VCaP (cell line): ENCODE data around the gene LEUTX.

Experiments used
- H3K27ac ChIP-seq: fragments of 450-650 bp; 2 replicates; pipeline ENCODE4 v1.5.1; 2017
- CTCF ChIP-seq: fragments of 450-650 bp; conservative IDR thresholded peaks from 2 replicates; pipeline ENCODE4 v1.5.1; 2017; ENCODE audit warnings: mild to moderate bottlenecking, moderate library complexity

Gene LEUTX

GRCh38 chr19:39829702-39830275 is 51.1 kb downstream of the LEUTX start:
- no peak for TF ChIP-seq CTCF
- no peak overlapping the region for H3K27ac ChIP-seq

- H3K27ac ChIP-seq = no peak overlapping the region
- no peak for TF ChIP-seq CTCF
These were observed 51.8 kb downstream of the LEUTX start for GRCh38 chr19:39830406-39830805.

- no peak for TF ChIP-seq CTCF
- no peak overlapping the region for H3K27ac ChIP-seq
These were observed 52.2 kb downstream of the LEUTX start for GRCh38 chr19:39830847-39831246.

DNA sequence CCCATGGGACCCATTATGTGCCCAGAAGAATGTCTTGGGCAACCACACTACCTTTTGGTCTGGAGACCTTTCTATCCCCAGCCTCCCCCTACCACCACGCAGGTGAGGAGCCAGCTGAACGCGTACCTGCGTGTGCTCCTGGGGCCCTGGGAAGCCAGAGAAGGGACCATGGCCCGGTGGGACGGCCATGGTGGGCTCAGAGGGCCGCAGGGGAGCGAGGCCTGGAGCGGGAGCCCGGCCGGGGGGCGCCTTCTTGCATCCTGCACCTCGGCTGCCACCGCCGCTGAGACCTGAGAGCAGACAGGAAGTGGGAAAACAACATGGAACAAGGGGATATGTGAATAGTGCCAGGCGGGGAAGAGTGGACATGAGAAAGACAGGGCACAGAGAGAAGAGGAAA is 53.0 kb downstream of the LEUTX start:
- peak overlapping the region; percentile 89; the same call in 1 of the 2 replicates for H3K27ac ChIP-seq
- TF ChIP-seq CTCF = no peak

GRCh38 chr19:39832341-39833083 is 53.9 kb downstream of the LEUTX start:
- no peak for TF ChIP-seq CTCF
- peak overlapping the region; percentile 89 for H3K27ac ChIP-seq

- peak overlapping the region; percentile 89 for H3K27ac ChIP-seq
These were observed 54.5 kb downstream of the LEUTX start for GRCh38 chr19:39833160-39833463.

More at GRCh38 chr19:39833160-39833463, 54.5 kb downstream of the LEUTX start:
- no peak for TF ChIP-seq CTCF
